Measurements from ENCODE around the gene GAS2L1.

The GAS2L1 gene

GRCh38 chr22:29345932-29346331 is 39.5 kb downstream of the GAS2L1 start:
- no peak for DNase-seq (ENCODE audit: low read depth)
- no peak for TF ChIP-seq CTCF (IDR thresholded peaks at IDR 0.05; ENCODE audit: low read depth, low read length)
- no peak for TF ChIP-seq MYC (IDR thresholded peaks at IDR 0.05; ENCODE audit: low read depth, low read length)
- no peak for TF ChIP-seq POLR2A (IDR thresholded peaks at IDR 0.05; ENCODE audit: extremely low read depth, insufficient read length)
- TF ChIP-seq, protein P1, sequence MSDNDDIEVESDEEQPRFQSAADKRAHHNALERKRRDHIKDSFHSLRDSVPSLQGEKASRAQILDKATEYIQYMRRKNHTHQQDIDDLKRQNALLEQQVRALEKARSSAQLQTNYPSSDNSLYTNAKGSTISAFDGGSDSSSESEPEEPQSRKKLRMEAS (IDR thresholded peaks at IDR 0.05; ENCODE audit: low read depth, low read length) = no peak
- no peak overlapping the region for H3K4me3 ChIP-seq (ENCODE audit: low read depth, low read length)

DNA sequence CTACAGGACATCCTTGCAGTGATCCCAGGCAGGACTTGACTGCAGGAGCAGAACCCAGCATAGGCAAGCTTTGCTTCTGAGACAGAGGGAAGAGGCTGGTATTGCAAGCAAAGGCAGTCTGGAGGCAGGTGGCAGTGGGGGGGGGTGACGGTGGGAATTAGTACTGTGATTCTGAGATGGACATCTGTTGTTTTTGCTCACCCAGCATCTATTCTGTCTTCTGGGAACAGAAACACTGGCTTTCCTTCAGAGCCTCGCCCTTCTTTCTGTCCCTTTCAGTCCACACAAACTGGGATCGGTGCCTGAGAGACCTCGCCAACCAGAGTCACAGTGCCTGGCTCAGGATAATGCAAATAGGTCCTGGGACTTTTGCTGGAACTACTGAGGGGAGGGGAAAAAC is 40.2 kb downstream of the GAS2L1 start:
- no peak overlapping the region for H3K4me3 ChIP-seq (ENCODE audit: low read depth, low read length)
- TF ChIP-seq MYC (IDR thresholded peaks at IDR 0.05; ENCODE audit: low read depth, low read length) = no peak
- TF ChIP-seq, protein P1 (IDR thresholded peaks at IDR 0.05; ENCODE audit: low read depth, low read length) = no peak
- no peak for TF ChIP-seq POLR2A (IDR thresholded peaks at IDR 0.05; ENCODE audit: extremely low read depth, insufficient read length)
- no peak for TF ChIP-seq CTCF (IDR thresholded peaks at IDR 0.05; ENCODE audit: low read depth, low read length)
- no peak for DNase-seq (ENCODE audit: low read depth)

GRCh38 chr22:29348041-29348440 is 41.6 kb downstream of the GAS2L1 start:
- H3K4me3 ChIP-seq (ENCODE audit: low read depth, low read length) = no peak overlapping the region
- TF ChIP-seq CTCF (IDR thresholded peaks at IDR 0.05; ENCODE audit: low read depth, low read length) (no peak), POLR2A (IDR thresholded peaks at IDR 0.05; ENCODE audit: extremely low read depth, insufficient read length) (no peak), MYC (IDR thresholded peaks at IDR 0.05; ENCODE audit: low read depth, low read length) (no peak)
- TF ChIP-seq, protein P1 (IDR thresholded peaks at IDR 0.05; ENCODE audit: low read depth, low read length) = no peak
- DNase-seq (ENCODE audit: low read depth) = no peak

DNA sequence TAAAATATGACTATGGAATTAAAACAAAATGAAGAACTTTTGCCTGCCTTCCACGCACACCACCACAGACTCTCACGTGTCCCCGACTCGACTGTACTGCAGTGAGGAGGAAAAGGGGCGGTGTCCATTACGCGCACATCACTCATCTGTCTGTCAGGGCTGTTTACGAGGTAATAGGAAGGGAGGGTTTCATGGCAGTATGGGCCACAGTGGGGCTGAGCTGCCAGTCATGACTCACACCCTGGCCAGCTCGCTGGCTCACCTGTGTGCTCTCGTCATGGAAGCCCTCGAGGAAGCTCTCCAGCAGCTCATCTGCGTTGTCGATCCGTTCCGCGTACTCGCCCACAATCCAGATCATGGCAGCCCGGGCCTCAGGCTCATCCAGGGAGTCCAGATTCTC is 42.5 kb downstream of the GAS2L1 start:
- H3K4me3 ChIP-seq (ENCODE audit: low read depth, low read length) = no peak overlapping the region
- no peak for DNase-seq (ENCODE audit: low read depth)
- TF ChIP-seq, protein P1 (IDR thresholded peaks at IDR 0.05; ENCODE audit: low read depth, low read length) = no peak
- TF ChIP-seq POLR2A (IDR thresholded peaks at IDR 0.05; ENCODE audit: extremely low read depth, insufficient read length) (no peak), MYC (IDR thresholded peaks at IDR 0.05; ENCODE audit: low read depth, low read length) (no peak), CTCF (IDR thresholded peaks at IDR 0.05; ENCODE audit: low read depth, low read length) (no peak)

GRCh38 chr22:29351042-29351441 is 44.6 kb downstream of the GAS2L1 start:
- no peak overlapping the region for H3K4me3 ChIP-seq (ENCODE audit: low read depth, low read length)
- TF ChIP-seq, protein P1 (IDR thresholded peaks at IDR 0.05; ENCODE audit: low read depth, low read length) = no peak
- TF ChIP-seq POLR2A (IDR thresholded peaks at IDR 0.05; ENCODE audit: extremely low read depth, insufficient read length) (no peak), CTCF (IDR thresholded peaks at IDR 0.05; ENCODE audit: low read depth, low read length) (no peak), MYC (IDR thresholded peaks at IDR 0.05; ENCODE audit: low read depth, low read length) (no peak)
- no peak for DNase-seq (ENCODE audit: low read depth)

DNA sequence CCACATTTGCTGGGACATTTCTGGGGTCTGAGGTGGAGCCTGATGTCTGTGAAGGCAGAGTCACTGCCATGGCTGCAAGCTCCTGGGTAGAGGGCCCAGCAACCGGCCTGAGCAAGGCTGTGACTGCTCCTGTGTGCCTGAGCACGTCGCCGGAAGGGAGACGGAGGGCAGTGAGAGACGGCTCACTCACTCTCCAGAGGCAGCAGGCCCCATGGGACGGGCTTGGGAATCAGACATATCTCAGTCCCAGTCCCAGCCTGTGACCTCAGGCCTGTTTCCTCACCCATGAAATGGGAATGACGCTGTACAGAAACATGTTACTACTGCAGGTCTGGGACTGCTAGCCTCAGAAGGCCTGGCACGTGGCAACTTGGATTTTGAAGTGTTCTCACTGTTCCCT is 45.4 kb downstream of the GAS2L1 start:
- no peak for DNase-seq (ENCODE audit: low read depth)
- no peak for TF ChIP-seq MYC (IDR thresholded peaks at IDR 0.05; ENCODE audit: low read depth, low read length)
- no peak for TF ChIP-seq POLR2A (IDR thresholded peaks at IDR 0.05; ENCODE audit: extremely low read depth, insufficient read length)
- no peak for TF ChIP-seq CTCF (IDR thresholded peaks at IDR 0.05; ENCODE audit: low read depth, low read length)
- TF ChIP-seq, protein P1 (IDR thresholded peaks at IDR 0.05; ENCODE audit: low read depth, low read length) = no peak
- H3K4me3 ChIP-seq (ENCODE audit: low read depth, low read length) = no peak overlapping the region

Measured in NB4 (cell line).